HG02938 (cell line): ENCODE results near the gene TSPAN31.
A peak's percentile ranks its signal among the peaks of the same experiment; 100 is the strongest.

ENCODE experiments used
- ATAC-seq: cut with Tn5 transposase; IDR thresholded peaks from one replicate; pipeline ENCODE4 v1.9.1; 2021; ENCODE audit warnings: mild to moderate bottlenecking, moderate library complexity; ENCODE audit not compliant: unreplicated experiment

The TSPAN31 gene

GRCh38 chr12:57735198-57735855 is 9.5 kb upstream of the TSPAN31 start:
- no peak for ATAC-seq

GRCh38 chr12:57735952-57736740 is 8.7 kb upstream of the TSPAN31 start:
- no peak for ATAC-seq

- ATAC-seq = no peak
These were observed 7.9 kb upstream of the TSPAN31 start for GRCh38 chr12:57736741-57737466.

- ATAC-seq = no peak
These were observed 7.1 kb upstream of the TSPAN31 start for GRCh38 chr12:57737467-57738460.

GRCh38 chr12:57738661-57739237 is 6.1 kb upstream of the TSPAN31 start, which contains the start of gene AGAP2:
Gene AGAP2 (minus strand): TSS chr12:57738742. CDS start chr12:57738246, 496 bp downstream.
- no peak for ATAC-seq

GRCh38 chr12:57739387-57739786 is 5.5 kb upstream of the TSPAN31 start:
- ATAC-seq = no peak

- ATAC-seq = no peak
These were observed 4.8 kb upstream of the TSPAN31 start for GRCh38 chr12:57739914-57740538.

GRCh38 chr12:57740656-57741412 is 4.0 kb upstream of the TSPAN31 start:
- peak; percentile 44 for ATAC-seq

- no peak for ATAC-seq
These were observed 3.4 kb upstream of the TSPAN31 start for GRCh38 chr12:57741413-57741789.

- peak; percentile 44 for ATAC-seq
These were observed 2.7 kb upstream of the TSPAN31 start for GRCh38 chr12:57741844-57742738.

- no peak for ATAC-seq
These were observed 1.1 kb upstream of the TSPAN31 start for GRCh38 chr12:57743769-57744168.

GRCh38 chr12:57744194-57744776 is 554 bp upstream of the TSPAN31 start:
- peak; percentile 42 for ATAC-seq

- no peak for ATAC-seq
These were observed 644 bp downstream of the TSPAN31 start for GRCh38 chr12:57745485-57745881.

- ATAC-seq = no peak
These were observed 1.2 kb downstream of the TSPAN31 start for GRCh38 chr12:57746025-57746424.

GRCh38 chr12:57749061-57749460 is 4.2 kb downstream of the TSPAN31 start:
- no peak for ATAC-seq

GRCh38 chr12:57750561-57751431 is 6.0 kb downstream of the TSPAN31 start:
- ATAC-seq = no peak

GRCh38 chr12:57751432-57751787 is 6.6 kb downstream of the TSPAN31 start:
- ATAC-seq = no peak
